ENCODE measurements around the gene ZNF30.
A peak's percentile ranks its signal among the peaks of the same experiment; 100 is the strongest.
"Not testable (repeated sequence)": the region's sequence is repeated elsewhere in the genome, so short reads cannot be mapped to it uniquely, and the experiment has no call there.

The ZNF30 gene

GRCh38 chr19:34967551-34967950 lies 40.8 kb downstream of the ZNF30 start:
- Mint-ChIP-seq H3K4me1 (peaks cover 16% of the 10 kb centered on the region), H3K27ac (no peak overlapping the region), H3K36me3 (peaks cover 7% of the 10 kb centered on the region), H3K9me3 (peaks cover 6% of the 10 kb centered on the region), H3K4me3 (no peak overlapping the region)
- ATAC-seq (no peak), DNase-seq (ENCODE audit: low spot score in 2 of 2) (no peak)

- ATAC-seq = no peak
- H3K27ac Mint-ChIP-seq = no peak overlapping the region
Observed at GRCh38 chr19:34969721-34970120, 43.0 kb downstream of the ZNF30 start.

GRCh38 chr19:34970185-34970780 lies 43.6 kb downstream of the ZNF30 start:
- H3K4me3 Mint-ChIP-seq; ATAC-seq; H3K9me3 Mint-ChIP-seq; DNase-seq (ENCODE audit: low spot score in 2 of 2); H3K27ac Mint-ChIP-seq; H3K36me3 Mint-ChIP-seq: not testable (repeated sequence)
- H3K4me1 Mint-ChIP-seq = peaks cover 25% of the 10 kb centered on the region

More at GRCh38 chr19:34969721-34970120, 43.0 kb downstream of the ZNF30 start:
- Mint-ChIP-seq H3K4me3 (no peak overlapping the region), H3K4me1 (peaks cover 21% of the 10 kb centered on the region), H3K9me3 (no peaks in the 10 kb centered on the region), H3K36me3 (no peaks in the 10 kb centered on the region)
- DNase-seq (ENCODE audit: low spot score in 2 of 2) = no peak

- peaks cover 31% of the 10 kb centered on the region for H3K4me1 Mint-ChIP-seq
- DNase-seq (ENCODE audit: low spot score in 2 of 2) (no peak), ATAC-seq (no peak)
- no peaks in the 10 kb centered on the region for H3K9me3 Mint-ChIP-seq
- H3K27ac Mint-ChIP-seq = no peak overlapping the region
- H3K4me3 Mint-ChIP-seq = no peak overlapping the region
- H3K36me3 Mint-ChIP-seq = no peaks in the 10 kb centered on the region
Observed at GRCh38 chr19:34972163-34972705, 45.5 kb downstream of the ZNF30 start.

- ATAC-seq (no peak), DNase-seq (ENCODE audit: low spot score in 2 of 2) (no peak)
- Mint-ChIP-seq H3K36me3 (no peaks in the 10 kb centered on the region), H3K4me3 (no peak overlapping the region), H3K9me3 (no peaks in the 10 kb centered on the region), H3K27ac (no peak overlapping the region), H3K4me1 (peaks cover 31% of the 10 kb centered on the region)
Observed at GRCh38 chr19:34974646-34975045, 47.9 kb downstream of the ZNF30 start.

GRCh38 chr19:34975056-34975455 lies 48.4 kb downstream of the ZNF30 start:
- H3K4me1 Mint-ChIP-seq = peaks cover 31% of the 10 kb centered on the region
- no peak overlapping the region for H3K27ac Mint-ChIP-seq
- H3K4me3 Mint-ChIP-seq = no peak overlapping the region
- H3K9me3 Mint-ChIP-seq = no peaks in the 10 kb centered on the region
- ATAC-seq (no peak), DNase-seq (ENCODE audit: low spot score in 2 of 2) (no peak)
- no peaks in the 10 kb centered on the region for H3K36me3 Mint-ChIP-seq

GRCh38 chr19:34976611-34977010 lies 49.9 kb downstream of the ZNF30 start:
- ATAC-seq (no peak), DNase-seq (ENCODE audit: low spot score in 2 of 2) (no peak)
- Mint-ChIP-seq H3K4me3 (no peak overlapping the region), H3K4me1 (peaks cover 31% of the 10 kb centered on the region), H3K27ac (no peak overlapping the region), H3K36me3 (no peaks in the 10 kb centered on the region), H3K9me3 (no peaks in the 10 kb centered on the region)

GRCh38 chr19:34979819-34980640 lies 53.3 kb downstream of the ZNF30 start:
- H3K4me3 Mint-ChIP-seq = no peak overlapping the region

GRCh38 chr19:34982275-34982674 lies 55.6 kb downstream of the ZNF30 start:
- no peak overlapping the region for H3K4me3 Mint-ChIP-seq
- no peaks in the 10 kb centered on the region for H3K9me3 Mint-ChIP-seq
- DNase-seq (ENCODE audit: low spot score in 2 of 2) (no peak), ATAC-seq (no peak)
- no peak overlapping the region for H3K27ac Mint-ChIP-seq
- peaks cover 12% of the 10 kb centered on the region for H3K4me1 Mint-ChIP-seq
- no peaks in the 10 kb centered on the region for H3K36me3 Mint-ChIP-seq

More at GRCh38 chr19:34979819-34980640, 53.3 kb downstream of the ZNF30 start:
- no peak for ATAC-seq
- H3K4me1 Mint-ChIP-seq = peaks cover 8% of the 10 kb centered on the region
- no peaks in the 10 kb centered on the region for H3K9me3 Mint-ChIP-seq
- H3K36me3 Mint-ChIP-seq = no peaks in the 10 kb centered on the region
- no peak for DNase-seq (ENCODE audit: low spot score in 2 of 2)
- H3K27ac Mint-ChIP-seq = no peak overlapping the region

GRCh38 chr19:34983786-34984185 lies 57.1 kb downstream of the ZNF30 start:
- no peak overlapping the region for H3K4me3 Mint-ChIP-seq
- no peaks in the 10 kb centered on the region for H3K36me3 Mint-ChIP-seq
- H3K4me1 Mint-ChIP-seq = peaks cover 18% of the 10 kb centered on the region
- H3K9me3 Mint-ChIP-seq = no peaks in the 10 kb centered on the region
- DNase-seq (ENCODE audit: low spot score in 2 of 2) = no peak
- ATAC-seq = no peak
- no peak overlapping the region for H3K27ac Mint-ChIP-seq

GRCh38 chr19:34984287-34984686 lies 57.6 kb downstream of the ZNF30 start:
- peaks cover 23% of the 10 kb centered on the region for H3K4me1 Mint-ChIP-seq
- ATAC-seq (no peak), DNase-seq (ENCODE audit: low spot score in 2 of 2) (no peak)
- no peaks in the 10 kb centered on the region for H3K9me3 Mint-ChIP-seq
- no peak overlapping the region for H3K4me3 Mint-ChIP-seq
- no peak overlapping the region for H3K27ac Mint-ChIP-seq
- no peaks in the 10 kb centered on the region for H3K36me3 Mint-ChIP-seq

- DNase-seq (ENCODE audit: low spot score in 2 of 2) (no peak), ATAC-seq (peak; percentile 72)
- Mint-ChIP-seq H3K36me3 (peaks cover 1% of the 10 kb centered on the region), H3K27ac (peak overlapping the region; percentile 74), H3K4me1 (peaks cover 29% of the 10 kb centered on the region), H3K9me3 (no peaks in the 10 kb centered on the region), H3K4me3 (peak overlapping the region; percentile 65)
Observed at GRCh38 chr19:34985249-34986022, 58.7 kb downstream of the ZNF30 start.

- Mint-ChIP-seq H3K4me3 (no peak overlapping the region), H3K9me3 (no peaks in the 10 kb centered on the region), H3K4me1 (peaks cover 49% of the 10 kb centered on the region), H3K36me3 (peaks cover 6% of the 10 kb centered on the region), H3K27ac (no peak overlapping the region)
- ATAC-seq = no peak
- DNase-seq (ENCODE audit: low spot score in 2 of 2) = no peak
Observed at GRCh38 chr19:34988119-34988518, 61.4 kb downstream of the ZNF30 start.

- peaks cover 6% of the 10 kb centered on the region for H3K36me3 Mint-ChIP-seq
- peak overlapping the region; percentile 15 for H3K4me3 Mint-ChIP-seq
- H3K27ac Mint-ChIP-seq = peak overlapping the region; percentile 58
- DNase-seq (ENCODE audit: low spot score in 2 of 2) = no peak
- no peaks in the 10 kb centered on the region for H3K9me3 Mint-ChIP-seq
- H3K4me1 Mint-ChIP-seq = peaks cover 56% of the 10 kb centered on the region
- no peak for ATAC-seq
Observed at GRCh38 chr19:34989298-34989697, 62.6 kb downstream of the ZNF30 start.

- H3K9me3 Mint-ChIP-seq = no peaks in the 10 kb centered on the region
- H3K4me1 Mint-ChIP-seq = peaks cover 51% of the 10 kb centered on the region
- ATAC-seq (peak; percentile 74), DNase-seq (ENCODE audit: low spot score in 2 of 2) (no peak)
- peak overlapping the region; percentile 33 for H3K4me3 Mint-ChIP-seq
- H3K36me3 Mint-ChIP-seq = peaks cover 6% of the 10 kb centered on the region
- peak overlapping the region; percentile 74 for H3K27ac Mint-ChIP-seq
Observed at GRCh38 chr19:34990578-34991192, 64.0 kb downstream of the ZNF30 start.

Measured in stimulated activated effector memory CD8-positive, alpha-beta T cell treated with anti-CD3 and anti-CD28 coated beads, Interleukin-12 subunit alpha, Interleukin-12 subunit beta, amount 100 ng/mL, for 72 hours (primary cell).